AG10803 (cell line): Measurements from ENCODE around the gene ZC3H12A.
"Not testable (repeated sequence)": the region's sequence is repeated elsewhere in the genome, so short reads cannot be mapped to it uniquely, and the experiment has no call there.

Experiments used
- DNase-seq: peaks from one replicate; pipeline ENCODE4 v3.0.0; 2010; ENCODE audit warnings: low read depth
- H3K4me3 ChIP-seq: 2 replicates; pipeline ENCODE4 v1.5.1; 2011; ENCODE audit warnings: mild to moderate bottlenecking, low read length, control low read depth
- CTCF ChIP-seq: conservative IDR thresholded peaks from 2 replicates; pipeline ENCODE4 v1.5.1; 2011; ENCODE audit warnings: mild to moderate bottlenecking, low read length, control low read depth, inconsistent platforms

ZC3H12A gene

GRCh38 chr1:37515185-37516034 is 41.0 kb downstream of the ZC3H12A start:
- DNase-seq, result no peak

GRCh38 chr1:37517569-37517968 is 43.2 kb downstream of the ZC3H12A start:
- no peak for DNase-seq
- no peak overlapping the region for H3K4me3 ChIP-seq
- no peak for TF ChIP-seq CTCF

More at GRCh38 chr1:37515185-37516034, 41.0 kb downstream of the ZC3H12A start:
- no peak for TF ChIP-seq CTCF
- peak overlapping the region; percentile 67 for H3K4me3 ChIP-seq

- not testable (repeated sequence) for DNase-seq, H3K4me3 ChIP-seq
Measured at GRCh38 chr1:37518241-37518640, 43.9 kb downstream of the ZC3H12A start.

GRCh38 chr1:37518929-37519328 is 44.5 kb downstream of the ZC3H12A start:
- not testable (repeated sequence) for DNase-seq, H3K4me3 ChIP-seq

- TF ChIP-seq CTCF, result no peak
- DNase-seq, result no peak
- no peak overlapping the region for H3K4me3 ChIP-seq
Measured at GRCh38 chr1:37519613-37520012, 45.2 kb downstream of the ZC3H12A start.

- not testable (repeated sequence) for DNase-seq, H3K4me3 ChIP-seq
Measured at GRCh38 chr1:37529888-37530287, 55.5 kb downstream of the ZC3H12A start.

- H3K4me3 ChIP-seq, DNase-seq: not testable (repeated sequence)
Measured at GRCh38 chr1:37532418-37533156, 58.2 kb downstream of the ZC3H12A start.

GRCh38 chr1:37533317-37534093 is 59.1 kb downstream of the ZC3H12A start:
- H3K4me3 ChIP-seq, result no peak overlapping the region
- no peak for DNase-seq
- TF ChIP-seq CTCF, result no peak
